CD14-positive monocyte (primary cell): Measurements from ENCODE around the gene IL2. TPM values are rescaled to one million over a fixed set of nuclear protein-coding genes. Genes with fewer than 3 reads are reported as not detected.

Experiments
- DNase-seq, 3 donors: peaks; one replicate each; pipeline ENCODE4 v3.0.0-alpha.2; 2011 to 2022
- H2AFZ ChIP-seq: 2 replicates; pipeline ENCODE4 v1.6.0; 2012; ENCODE audit warnings: mild to moderate bottlenecking, low read depth, low read length, inconsistent platforms; ENCODE audit not compliant: insufficient read depth, poor library complexity, severe bottlenecking
- H3K27ac ChIP-seq, 2 donors: 1 replicate in 1 of 2; 2 replicates in 1 of 2; pipeline ENCODE4 v1.5.1; 2012 to 2013; ENCODE audit warnings: low read length in 2 of 2, control low read depth in 1 of 2, inconsistent platforms in 1 of 2, low read depth in 1 of 2, mild to moderate bottlenecking in 1 of 2
- H3K27me3 ChIP-seq, 2 donors: one replicate each; pipeline versions ENCODE4 v1.6.0 to v1.6.1; 2011 to 2013; ENCODE audit warnings: low read length in 2 of 2; ENCODE audit not compliant: control insufficient read depth in 2 of 2, insufficient read depth in 2 of 2
- H3K36me3 ChIP-seq, 2 donors: replicated peaks in 1 of 2; 1 replicate in 1 of 2; 2 replicates in 1 of 2; pipeline versions ENCODE4 v1.5.1 to v1.6.1; 2012 to 2013; ENCODE audit warnings: low read length in 2 of 2, control low read depth in 1 of 2, inconsistent platforms in 1 of 2, mild to moderate bottlenecking in 1 of 2; ENCODE audit not compliant: insufficient read depth in 2 of 2, control insufficient read depth in 1 of 2
- H3K4me1 ChIP-seq, 2 donors: 1 replicate in 1 of 2; 2 replicates in 1 of 2; pipeline versions ENCODE4 v1.5.1 to v1.6.1; 2012 to 2013; ENCODE audit warnings: low read length in 2 of 2, control low read depth in 1 of 2, inconsistent platforms in 1 of 2, mild to moderate bottlenecking in 1 of 2, moderate library complexity in 1 of 2; ENCODE audit not compliant: insufficient read depth in 2 of 2, control insufficient read depth in 1 of 2
- H3K4me2 ChIP-seq: replicated peaks from 2 replicates; pipeline ENCODE3; 2012; ENCODE audit warnings: low read length, moderate library complexity, mild to moderate bottlenecking; ENCODE audit not compliant: poor library complexity, severe bottlenecking; ENCODE audit errors: extremely low read depth
- H3K4me3 ChIP-seq, 3 experiments: fragments of 200-600 bp in 1 of 3; sonication (generic) in 1 of 3; replicated peaks in 1 of 3; 1 replicate in 2 of 3; 2 replicates in 1 of 3; pipeline ENCODE4 v1.5.1; 2011 to 2013; ENCODE audit warnings: low read length in 3 of 3, mild to moderate bottlenecking in 3 of 3, control low read depth in 2 of 3, low read depth in 2 of 3, inconsistent platforms in 1 of 3, moderate library complexity in 1 of 3
- H3K79me2 ChIP-seq: 2 replicates; pipeline ENCODE4 v1.6.0; 2012; ENCODE audit warnings: mild to moderate bottlenecking, control low read depth, inconsistent platforms, low read length, moderate library complexity; ENCODE audit not compliant: insufficient read depth
- H3K9ac ChIP-seq: 2 replicates; pipeline ENCODE4 v1.6.0; 2017; ENCODE audit warnings: low read length, mild to moderate bottlenecking; ENCODE audit not compliant: insufficient read depth, poor library complexity, severe bottlenecking
- H3K9me3 ChIP-seq, 2 donors: replicated peaks in 1 of 2; 1 replicate in 1 of 2; 2 replicates in 1 of 2; pipeline versions ENCODE4 v1.5.1 to v1.6.1; 2012 to 2013; ENCODE audit warnings: low read length in 2 of 2, control low read depth in 1 of 2; ENCODE audit not compliant: control insufficient read depth in 1 of 2, insufficient read depth in 1 of 2
- H4K20me1 ChIP-seq: 2 replicates; pipeline ENCODE4 v1.6.0; 2012; ENCODE audit warnings: mild to moderate bottlenecking, low read length, control low read depth, moderate library complexity; ENCODE audit not compliant: insufficient read depth
- H3K27ac Mint-ChIP-seq, 7 donors: one replicate each; pipeline ENCODE4 v1.8.0; 2020; ENCODE audit warnings: mild to moderate bottlenecking in 7 of 7, mixed read lengths in 7 of 7, moderate library complexity in 6 of 7, inconsistent platforms in 2 of 7
- H3K27me3 Mint-ChIP-seq, 3 donors: one replicate each; pipeline ENCODE4 v1.8.0; 2021 to 2022; ENCODE audit warnings: low read depth in 3 of 3, mild to moderate bottlenecking in 3 of 3, mixed read lengths in 3 of 3, moderate library complexity in 3 of 3, inconsistent platforms in 1 of 3
- H3K36me3 Mint-ChIP-seq, 2 donors: one replicate each; pipeline ENCODE4 v1.8.0; 2020; ENCODE audit warnings: mixed read lengths in 2 of 2, inconsistent platforms in 1 of 2, mild to moderate bottlenecking in 1 of 2
- H3K4me1 Mint-ChIP-seq: one replicate; pipeline ENCODE4 v1.8.0; 2020; ENCODE audit warnings: mild to moderate bottlenecking, mixed read lengths
- H3K4me3 Mint-ChIP-seq, 2 donors: one replicate each; pipeline ENCODE4 v1.8.0; 2020; ENCODE audit warnings: mild to moderate bottlenecking in 2 of 2, mixed read lengths in 2 of 2, moderate library complexity in 1 of 2
- H3K9me3 Mint-ChIP-seq, 7 donors: one replicate each; pipeline ENCODE4 v1.8.0; 2020 to 2022; ENCODE audit warnings: mixed read lengths in 7 of 7, mild to moderate bottlenecking in 6 of 7, moderate library complexity in 6 of 7, inconsistent platforms in 2 of 7
- CTCF ChIP-seq: fragments of 200-600 bp; IDR thresholded peaks from one replicate; pipeline ENCODE4 v1.8.0; 2022; ENCODE audit warnings: antibody characterized with exemption, mild to moderate bottlenecking
- WGBS: methylation state at CpG from one replicate; pipeline ENCODE4 v1.1.5; 2013; ENCODE audit warnings: missing lambda C conversion rate; ENCODE audit not compliant: insufficient coverage; 5-methylcytosine and 5-hydroxymethylcytosine counted together
- intact Hi-C, 2 donors: fragments of 100-400 bp; cut with micrococcal nuclease; formaldehyde crosslinking; loops; one replicate each; pipeline versions ENCODE4 v1.15.0 to v1.15.1; 2023
- polyA plus RNA-seq, 3 donors: library from polyadenylated mRNA; depleted of rRNA in 1 of 3; unstranded in 2 of 3; stranded (reverse) in 1 of 3; fragments of 300-500 nt in 2 of 3; fragments of >200 nt in 1 of 3; fragmentation: Illumina TruSeq in 2 of 3; gene quantifications; 1 replicate in 2 of 3; 2 replicates in 1 of 3; pipeline ENCODE4 v1.2.3, GENCODE V29; 2012 to 2021

The IL2 gene
- polyA plus RNA-seq, 3 donors = not detected

GRCh38 chr4:122475233-122475632 is 18.7 kb upstream of the IL2 start:
- H3K27me3 Mint-ChIP-seq = peaks cover 0 to 1% (median 0%) of the 10 kb centered on the region in 3 donors
- intact Hi-C loops = no loop called here
- no peak overlapping the region for H3K4me2 ChIP-seq
- no peaks in the 10 kb centered on the region for H3K4me1 Mint-ChIP-seq
- peaks cover 0 to 21% (median 5%) of the 10 kb centered on the region in 7 donors for H3K9me3 Mint-ChIP-seq
- no peaks in the 10 kb centered on the region for H3K4me1 ChIP-seq
- WGBS = no CpG with 5 or more reads among the region's 3 CpGs
- H3K79me2 ChIP-seq = no peaks in the 10 kb centered on the region
- H3K9me3 ChIP-seq = no peaks in the 10 kb centered on the region
- H3K27ac ChIP-seq = no peak overlapping the region
- no peaks in the 10 kb centered on the region for H3K36me3 ChIP-seq
- DNase-seq = no peak
- H3K9ac ChIP-seq = no peak overlapping the region
- no peaks in the 10 kb centered on the region for H3K36me3 Mint-ChIP-seq
- no peak for TF ChIP-seq CTCF
- H2AFZ ChIP-seq = no peak overlapping the region
- H3K27ac Mint-ChIP-seq = no peak overlapping the region
- H4K20me1 ChIP-seq = no peaks in the 10 kb centered on the region
- no peaks in the 10 kb centered on the region for H3K27me3 ChIP-seq
- H3K4me3 Mint-ChIP-seq = no peak overlapping the region
- H3K4me3 ChIP-seq = no peak overlapping the region

- Histone ChIP-seq H3K4me1 (no peaks in the 10 kb centered on the region), H3K27me3 (no peaks in the 10 kb centered on the region), H3K79me2 (no peaks in the 10 kb centered on the region), H4K20me1 (no peaks in the 10 kb centered on the region), H2AFZ (no peak overlapping the region), H3K4me3 (no peak overlapping the region), H3K9me3 (no peaks in the 10 kb centered on the region), H3K27ac (no peak overlapping the region), H3K4me2 (no peak overlapping the region), H3K36me3 (no peaks in the 10 kb centered on the region), H3K9ac (no peak overlapping the region)
- Mint-ChIP-seq H3K9me3 (peaks cover 3 to 21% (median 7%) of the 10 kb centered on the region in 7 donors), H3K4me3 (no peak overlapping the region), H3K36me3 (no peaks in the 10 kb centered on the region), H3K27ac (no peak overlapping the region), H3K27me3 (no peaks in the 10 kb centered on the region), H3K4me1 (no peaks in the 10 kb centered on the region)
- no CpG with 5 or more reads among the region's 1 CpG for WGBS
- no peak for DNase-seq
- intact Hi-C loops = no loop called here
- no peak for TF ChIP-seq CTCF
These were observed 12.9 kb upstream of the IL2 start for GRCh38 chr4:122469457-122469856.
